ENCODE data around the gene PSMD1. TPM values are rescaled to one million over a fixed set of nuclear protein-coding genes. Genes with fewer than 3 reads are reported as not detected.

The PSMD1 gene
- total RNA-seq, 1 experiment from 2014 or later: 245 TPM

DNA sequence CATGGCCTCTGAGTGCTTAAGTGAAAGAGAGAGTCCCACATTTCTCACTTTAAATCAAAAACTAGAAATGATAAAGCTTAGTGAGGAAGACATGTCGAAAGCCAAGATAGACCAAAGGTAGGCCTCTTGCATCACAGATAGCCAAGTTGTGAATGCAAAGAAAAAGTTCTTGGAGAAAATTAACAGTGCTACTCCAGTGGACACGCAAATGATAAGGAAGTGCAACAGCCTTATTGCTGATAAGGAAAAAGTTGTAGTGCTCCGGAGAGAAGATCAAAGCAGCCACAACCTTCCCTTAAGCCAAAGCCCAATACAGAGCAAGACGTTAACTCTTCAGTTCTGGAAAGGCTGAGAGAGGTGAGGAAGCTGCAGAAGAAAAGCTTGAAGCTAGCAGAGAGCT is 32.1 kb downstream of the PSMD1 start:
- H3K36me3 ChIP-seq (ENCODE audit: insufficient read depth, low read length, poor library complexity, severe bottlenecking): peaks cover 59% of the 10 kb centered on the region
- H3K4me3 ChIP-seq (ENCODE audit: low read depth, low read length, poor library complexity, severe bottlenecking): no peak overlapping the region
- TF ChIP-seq EZH2 (IDR thresholded peaks at IDR 0.05; ENCODE audit: borderline replicate concordance, low read depth, low read length, poor library complexity, severe bottlenecking): no peak
- TF ChIP-seq, protein P1, sequence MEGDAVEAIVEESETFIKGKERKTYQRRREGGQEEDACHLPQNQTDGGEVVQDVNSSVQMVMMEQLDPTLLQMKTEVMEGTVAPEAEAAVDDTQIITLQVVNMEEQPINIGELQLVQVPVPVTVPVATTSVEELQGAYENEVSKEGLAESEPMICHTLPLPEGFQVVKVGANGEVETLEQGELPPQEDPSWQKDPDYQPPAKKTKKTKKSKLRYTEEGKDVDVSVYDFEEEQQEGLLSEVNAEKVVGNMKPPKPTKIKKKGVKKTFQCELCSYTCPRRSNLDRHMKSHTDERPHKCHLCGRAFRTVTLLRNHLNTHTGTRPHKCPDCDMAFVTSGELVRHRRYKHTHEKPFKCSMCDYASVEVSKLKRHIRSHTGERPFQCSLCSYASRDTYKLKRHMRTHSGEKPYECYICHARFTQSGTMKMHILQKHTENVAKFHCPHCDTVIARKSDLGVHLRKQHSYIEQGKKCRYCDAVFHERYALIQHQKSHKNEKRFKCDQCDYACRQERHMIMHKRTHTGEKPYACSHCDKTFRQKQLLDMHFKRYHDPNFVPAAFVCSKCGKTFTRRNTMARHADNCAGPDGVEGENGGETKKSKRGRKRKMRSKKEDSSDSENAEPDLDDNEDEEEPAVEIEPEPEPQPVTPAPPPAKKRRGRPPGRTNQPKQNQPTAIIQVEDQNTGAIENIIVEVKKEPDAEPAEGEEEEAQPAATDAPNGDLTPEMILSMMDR (conservative IDR thresholded peaks at IDR 0.05; ENCODE audit: low read depth, low read length): no peak
- no peak overlapping the region for H3K27ac ChIP-seq (ENCODE audit: low read depth, low read length, poor library complexity, severe bottlenecking)
- BruUV-seq (replicated peaks): no TSS peak
- no peaks in the 10 kb centered on the region for H3K27me3 ChIP-seq (replicated peaks; ENCODE audit: insufficient read depth, low read depth, low read length, poor library complexity)
- POLR2A ChIA-PET (ENCODE audit: low non-redundant PET): no interaction called here
- no peaks in the 10 kb centered on the region for H3K9me3 ChIP-seq (ENCODE audit: low read depth, low read length, poor library complexity, severe bottlenecking)
- no peak for DNase-seq (ENCODE audit: low spot score)
- CTCF ChIA-PET: no interaction called here
- H3K4me1 ChIP-seq (ENCODE audit: insufficient read depth, low read length, poor library complexity, severe bottlenecking): no peaks in the 10 kb centered on the region
- intact Hi-C loops (cut with micrococcal nuclease; ENCODE audit: unreplicated experiment): no loop called here

DNA sequence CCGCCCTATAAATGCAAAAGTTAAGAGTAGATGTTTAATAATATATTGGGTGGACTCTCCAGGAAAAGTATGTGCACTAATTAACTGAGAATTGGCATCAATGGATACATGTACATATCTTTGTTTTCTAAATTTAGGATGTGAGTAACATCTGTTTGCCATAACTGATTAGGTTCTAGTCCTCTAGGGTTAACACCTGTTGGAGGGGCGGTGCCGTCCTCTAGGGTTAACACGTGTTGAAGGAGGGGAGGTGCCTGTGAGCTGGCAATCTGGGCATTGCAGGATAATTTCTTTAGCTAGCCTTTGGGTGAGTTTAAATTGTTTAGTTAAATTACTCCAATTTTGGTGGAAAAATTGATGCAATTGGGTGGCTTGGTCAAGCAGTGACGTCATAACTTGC is 37.3 kb downstream of the PSMD1 start:
- intact Hi-C loops (cut with micrococcal nuclease; ENCODE audit: unreplicated experiment): no loop called here
- ChIA-PET POLR2A (ENCODE audit: low non-redundant PET) (no interaction called here), CTCF (no interaction called here)
- BruUV-seq (replicated peaks): no TSS peak
- Histone ChIP-seq H3K27ac (ENCODE audit: low read depth, low read length, poor library complexity, severe bottlenecking) (no peak overlapping the region), H3K27me3 (replicated peaks; ENCODE audit: insufficient read depth, low read depth, low read length, poor library complexity) (no peaks in the 10 kb centered on the region), H3K4me3 (ENCODE audit: low read depth, low read length, poor library complexity, severe bottlenecking) (no peak overlapping the region), H3K4me1 (ENCODE audit: insufficient read depth, low read length, poor library complexity, severe bottlenecking) (no peaks in the 10 kb centered on the region), H3K36me3 (ENCODE audit: insufficient read depth, low read length, poor library complexity, severe bottlenecking) (peaks cover 44% of the 10 kb centered on the region), H3K9me3 (ENCODE audit: low read depth, low read length, poor library complexity, severe bottlenecking) (no peaks in the 10 kb centered on the region)
- no peak for TF ChIP-seq EZH2 (IDR thresholded peaks at IDR 0.05; ENCODE audit: borderline replicate concordance, low read depth, low read length, poor library complexity, severe bottlenecking)
- TF ChIP-seq, protein P1 (conservative IDR thresholded peaks at IDR 0.05; ENCODE audit: low read depth, low read length): no peak
- DNase-seq (ENCODE audit: low spot score): no peak

DNA sequence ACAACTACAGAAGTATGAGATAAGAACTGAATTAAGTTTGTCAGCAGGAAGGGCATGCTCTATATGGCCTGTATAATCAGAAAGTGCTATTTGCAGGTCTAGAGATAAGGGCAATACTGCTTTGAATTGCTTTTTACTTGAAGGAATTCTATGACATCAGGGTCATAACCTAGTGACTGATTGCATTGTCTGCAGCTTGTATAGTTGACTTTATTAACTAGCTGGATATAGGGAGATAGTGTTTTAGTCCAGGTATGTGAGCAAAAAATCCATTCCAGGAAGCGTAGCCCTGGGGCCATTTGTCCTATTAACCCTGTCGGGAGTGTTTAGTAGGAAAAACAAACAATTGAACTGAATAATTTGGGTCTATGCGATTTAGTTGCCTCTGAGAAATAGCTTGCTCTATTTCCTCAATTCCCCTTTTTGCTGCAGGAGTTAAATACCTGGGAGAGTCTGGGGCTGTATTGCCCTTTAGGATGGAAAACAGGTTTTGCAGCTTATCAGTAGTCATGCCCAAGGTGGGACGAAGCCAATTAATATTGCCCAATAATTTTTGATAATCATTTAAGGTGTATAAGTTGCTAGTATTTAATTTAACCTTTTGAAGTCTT is 38.2 kb downstream of the PSMD1 start:
- TF ChIP-seq, protein P1 (conservative IDR thresholded peaks at IDR 0.05; ENCODE audit: low read depth, low read length): no peak
- TF ChIP-seq EZH2 (IDR thresholded peaks at IDR 0.05; ENCODE audit: borderline replicate concordance, low read depth, low read length, poor library complexity, severe bottlenecking): no peak
- Histone ChIP-seq H3K9me3 (ENCODE audit: low read depth, low read length, poor library complexity, severe bottlenecking) (peaks cover 9% of the 10 kb centered on the region), H3K27ac (ENCODE audit: low read depth, low read length, poor library complexity, severe bottlenecking) (no peak overlapping the region), H3K4me1 (ENCODE audit: insufficient read depth, low read length, poor library complexity, severe bottlenecking) (no peaks in the 10 kb centered on the region), H3K36me3 (ENCODE audit: insufficient read depth, low read length, poor library complexity, severe bottlenecking) (peaks cover 50% of the 10 kb centered on the region), H3K4me3 (ENCODE audit: low read depth, low read length, poor library complexity, severe bottlenecking) (no peak overlapping the region), H3K27me3 (replicated peaks; ENCODE audit: insufficient read depth, low read depth, low read length, poor library complexity) (no peaks in the 10 kb centered on the region)
- BruUV-seq (replicated peaks): no TSS peak
- no peak for DNase-seq (ENCODE audit: low spot score)
- ChIA-PET CTCF (no interaction called here), POLR2A (ENCODE audit: low non-redundant PET) (no interaction called here)
- intact Hi-C loops (cut with micrococcal nuclease; ENCODE audit: unreplicated experiment): no loop called here
